ENCODE measurements around the gene TRABD2B.

GRCh38 chr1:47805921-47806361, 191.2 kb downstream of the TRABD2B start:
- peak in 1 of 2 experiments; percentile 74; a peak in 2 of 4 replicates for TF ChIP-seq EP300 (IDR thresholded peaks at IDR 0.05; ENCODE audit: borderline replicate concordance in 1 of 2, low read depth in 1 of 2, low read length in 1 of 2)
- TF ChIP-seq CTCF (IDR thresholded peaks at IDR 0.05) = no peak
- TF ChIP-seq SMC3 (IDR thresholded peaks at IDR 0.05; ENCODE audit: low read depth, low read length) = no peak
- no peak; the same call in 1 of the 2 replicates for TF ChIP-seq MXI1 (IDR thresholded peaks at IDR 0.05; ENCODE audit: low read depth, low read length)
- TF ChIP-seq JUND (IDR thresholded peaks at IDR 0.05) = no peak
- TF ChIP-seq, protein P1, sequence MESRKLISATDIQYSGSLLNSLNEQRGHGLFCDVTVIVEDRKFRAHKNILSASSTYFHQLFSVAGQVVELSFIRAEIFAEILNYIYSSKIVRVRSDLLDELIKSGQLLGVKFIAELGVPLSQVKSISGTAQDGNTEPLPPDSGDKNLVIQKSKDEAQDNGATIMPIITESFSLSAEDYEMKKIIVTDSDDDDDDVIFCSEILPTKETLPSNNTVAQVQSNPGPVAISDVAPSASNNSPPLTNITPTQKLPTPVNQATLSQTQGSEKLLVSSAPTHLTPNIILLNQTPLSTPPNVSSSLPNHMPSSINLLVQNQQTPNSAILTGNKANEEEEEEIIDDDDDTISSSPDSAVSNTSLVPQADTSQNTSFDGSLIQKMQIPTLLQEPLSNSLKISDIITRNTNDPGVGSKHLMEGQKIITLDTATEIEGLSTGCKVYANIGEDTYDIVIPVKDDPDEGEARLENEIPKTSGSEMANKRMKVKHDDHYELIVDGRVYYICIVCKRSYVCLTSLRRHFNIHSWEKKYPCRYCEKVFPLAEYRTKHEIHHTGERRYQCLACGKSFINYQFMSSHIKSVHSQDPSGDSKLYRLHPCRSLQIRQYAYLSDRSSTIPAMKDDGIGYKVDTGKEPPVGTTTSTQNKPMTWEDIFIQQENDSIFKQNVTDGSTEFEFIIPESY (IDR thresholded peaks at IDR 0.05; ENCODE audit: borderline replicate concordance, low read depth) = no peak
- no peak for TF ChIP-seq FOXM1 (IDR thresholded peaks at IDR 0.05; ENCODE audit: low read depth)
- no peak for TF ChIP-seq REST (IDR thresholded peaks at IDR 0.05; ENCODE audit: low read depth, low read length)
- TF ChIP-seq GABPA (IDR thresholded peaks at IDR 0.05; ENCODE audit: low read depth) = no peak
- no peak for TF ChIP-seq POLR2AphosphoS5 (IDR thresholded peaks at IDR 0.05; ENCODE audit: low read depth, low read length)
- no peak for TF ChIP-seq MEF2A (IDR thresholded peaks at IDR 0.05; ENCODE audit: borderline replicate concordance, low read depth)
- no peak for TF ChIP-seq RFX5 (IDR thresholded peaks at IDR 0.05; ENCODE audit: low read length)

All from SK-N-SH (cell line).